Keratinocyte (primary cell): Measurements from ENCODE around the gene DCLRE1C.

Experiments used
- EZH2 ChIP-seq: IDR thresholded peaks from one replicate; pipeline ENCODE4 v1.6.1; 2012; ENCODE audit warnings: inconsistent platforms, mild to moderate bottlenecking, low read length, moderate library complexity
- TF ChIP-seq, protein P1 (sequence below), 3 experiments: IDR thresholded peaks in 1 of 3; conservative IDR thresholded peaks in 1 of 3; optimal IDR thresholded peaks in 1 of 3; 2 replicates in 2 of 3; 3 replicates in 1 of 3; pipeline versions ENCODE3 to v1.5.1; 2011; ENCODE audit warnings: low read length in 3 of 3, mild to moderate bottlenecking in 3 of 3, moderate library complexity in 2 of 3, control low read depth in 1 of 3, inconsistent platforms in 1 of 3; ENCODE audit not compliant: insufficient read depth in 2 of 3; ENCODE audit errors: extremely low read depth in 1 of 3

- TF ChIP-seq, protein P1, sequence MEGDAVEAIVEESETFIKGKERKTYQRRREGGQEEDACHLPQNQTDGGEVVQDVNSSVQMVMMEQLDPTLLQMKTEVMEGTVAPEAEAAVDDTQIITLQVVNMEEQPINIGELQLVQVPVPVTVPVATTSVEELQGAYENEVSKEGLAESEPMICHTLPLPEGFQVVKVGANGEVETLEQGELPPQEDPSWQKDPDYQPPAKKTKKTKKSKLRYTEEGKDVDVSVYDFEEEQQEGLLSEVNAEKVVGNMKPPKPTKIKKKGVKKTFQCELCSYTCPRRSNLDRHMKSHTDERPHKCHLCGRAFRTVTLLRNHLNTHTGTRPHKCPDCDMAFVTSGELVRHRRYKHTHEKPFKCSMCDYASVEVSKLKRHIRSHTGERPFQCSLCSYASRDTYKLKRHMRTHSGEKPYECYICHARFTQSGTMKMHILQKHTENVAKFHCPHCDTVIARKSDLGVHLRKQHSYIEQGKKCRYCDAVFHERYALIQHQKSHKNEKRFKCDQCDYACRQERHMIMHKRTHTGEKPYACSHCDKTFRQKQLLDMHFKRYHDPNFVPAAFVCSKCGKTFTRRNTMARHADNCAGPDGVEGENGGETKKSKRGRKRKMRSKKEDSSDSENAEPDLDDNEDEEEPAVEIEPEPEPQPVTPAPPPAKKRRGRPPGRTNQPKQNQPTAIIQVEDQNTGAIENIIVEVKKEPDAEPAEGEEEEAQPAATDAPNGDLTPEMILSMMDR (optimal IDR thresholded peaks at IDR 0.05 in 1 of 3, IDR thresholded peaks at IDR 0.05 in 1 of 3, conservative IDR thresholded peaks at IDR 0.05 in 1 of 3; ENCODE audit: extremely low read depth in 1 of 3, insufficient read depth in 2 of 3, low read length in 3 of 3): no peak
- no peak for TF ChIP-seq EZH2
Observed at GRCh38 chr10:14884082-14884481, 69.8 kb downstream of the DCLRE1C start.
